Epithelial cell of esophagus (primary cell): ENCODE results near the gene PSMC3.

Experiments used
- DNase-seq: peaks from one replicate; pipeline ENCODE4 v3.0.0; 2010; ENCODE audit warnings: low read depth
- H3K4me3 ChIP-seq: 2 replicates; pipeline ENCODE4 v1.5.1; 2011; ENCODE audit warnings: mild to moderate bottlenecking, low read length, control low read depth
- CTCF ChIP-seq: IDR thresholded peaks from 2 replicates; pipeline ENCODE4 v1.5.1; 2011; ENCODE audit warnings: low read depth, mild to moderate bottlenecking, low read length, control low read depth, inconsistent platforms; ENCODE audit not compliant: insufficient read depth; ENCODE audit errors: missing control alignments

PSMC3 gene

GRCh38 chr11:47391077-47391583, 35.1 kb downstream of the PSMC3 start:
- no peak for TF ChIP-seq CTCF
- DNase-seq, result no peak
- H3K4me3 ChIP-seq, result no peak overlapping the region

- no peak for TF ChIP-seq CTCF
- DNase-seq, result no peak
- H3K4me3 ChIP-seq, result no peak overlapping the region
These were observed 35.8 kb downstream of the PSMC3 start for GRCh38 chr11:47390422-47390760.

GRCh38 chr11:47389577-47390421, 36.4 kb downstream of the PSMC3 start:
- no peak for TF ChIP-seq CTCF
- no peak for DNase-seq
- no peak overlapping the region for H3K4me3 ChIP-seq

GRCh38 chr11:47388697-47389576, 37.3 kb downstream of the PSMC3 start:
- TF ChIP-seq CTCF, result no peak
- H3K4me3 ChIP-seq, result no peak overlapping the region
- DNase-seq, result peak; percentile 71

- H3K4me3 ChIP-seq, result no peak overlapping the region
- no peak for TF ChIP-seq CTCF
- no peak for DNase-seq
These were observed 38.1 kb downstream of the PSMC3 start for GRCh38 chr11:47387944-47388696.

GRCh38 chr11:47384498-47384897, 41.7 kb downstream of the PSMC3 start:
- TF ChIP-seq CTCF, result no peak
- DNase-seq, result no peak
- H3K4me3 ChIP-seq, result no peak overlapping the region
